ENCODE data around the gene SEC14L2. TPM values are rescaled to one million over a fixed set of nuclear protein-coding genes. Genes with fewer than 3 reads are reported as not detected.
A peak's percentile ranks its signal among the peaks of the same experiment; 100 is the strongest.

SEC14L2 gene
- total and polyA plus RNA-seq, 10 of the 15 experiments (the other 5 are each of a cell fraction or from before 2014, with no cell fraction given) = 0.08 to 4.0 (median 0.48) TPM

DNA sequence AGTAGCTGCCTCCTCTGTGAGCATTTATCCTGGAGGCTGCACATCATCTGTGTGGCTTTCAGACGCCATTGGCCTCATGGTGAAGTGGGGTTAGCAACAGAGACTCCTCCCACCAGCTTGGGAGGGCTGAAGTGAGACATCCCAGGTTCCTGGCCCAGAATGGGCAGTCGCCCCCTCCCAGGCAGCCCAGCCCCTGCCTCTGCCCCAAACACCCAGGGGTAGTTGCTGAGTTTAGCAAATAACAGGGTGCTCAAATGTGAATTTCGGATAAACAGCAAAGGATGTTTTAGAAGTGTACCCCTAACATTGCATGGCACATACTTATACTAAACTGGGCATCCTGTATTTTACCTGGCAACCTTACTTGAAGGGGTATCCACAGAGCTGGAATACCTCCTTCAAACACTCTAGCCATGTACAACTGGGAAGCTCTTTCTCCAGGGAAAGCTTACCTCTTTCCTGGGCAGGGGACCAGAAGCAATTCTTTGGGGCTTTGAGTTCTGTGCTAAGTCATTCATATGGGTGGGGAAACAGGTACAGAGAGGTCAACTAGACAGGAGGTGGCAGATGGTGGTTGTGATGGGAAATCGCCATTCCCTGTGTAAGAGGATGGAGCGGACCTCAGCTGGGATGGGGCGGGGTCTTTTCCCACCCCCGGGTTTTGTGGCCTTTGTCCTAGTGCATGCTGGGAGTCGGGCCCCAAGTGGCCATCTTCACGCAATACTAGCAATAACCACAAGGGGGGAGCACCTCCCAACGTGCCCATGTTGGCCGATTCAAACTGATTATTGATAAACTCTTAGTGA lies 48.0 kb downstream of the SEC14L2 start (continued):
- peak; percentile 72 for TF ChIP-seq ZBED1 (IDR thresholded peaks at IDR 0.05; ENCODE audit: borderline replicate concordance)
- no peak for TF ChIP-seq MXI1 (IDR thresholded peaks at IDR 0.05; ENCODE audit: low read depth, low read length)
- peak; percentile 20; the same call in 1 of the 3 replicates for TF ChIP-seq POU2F2 (IDR thresholded peaks at IDR 0.05; ENCODE audit: borderline replicate concordance, low read depth, low read length)
- TF ChIP-seq, protein P1, sequence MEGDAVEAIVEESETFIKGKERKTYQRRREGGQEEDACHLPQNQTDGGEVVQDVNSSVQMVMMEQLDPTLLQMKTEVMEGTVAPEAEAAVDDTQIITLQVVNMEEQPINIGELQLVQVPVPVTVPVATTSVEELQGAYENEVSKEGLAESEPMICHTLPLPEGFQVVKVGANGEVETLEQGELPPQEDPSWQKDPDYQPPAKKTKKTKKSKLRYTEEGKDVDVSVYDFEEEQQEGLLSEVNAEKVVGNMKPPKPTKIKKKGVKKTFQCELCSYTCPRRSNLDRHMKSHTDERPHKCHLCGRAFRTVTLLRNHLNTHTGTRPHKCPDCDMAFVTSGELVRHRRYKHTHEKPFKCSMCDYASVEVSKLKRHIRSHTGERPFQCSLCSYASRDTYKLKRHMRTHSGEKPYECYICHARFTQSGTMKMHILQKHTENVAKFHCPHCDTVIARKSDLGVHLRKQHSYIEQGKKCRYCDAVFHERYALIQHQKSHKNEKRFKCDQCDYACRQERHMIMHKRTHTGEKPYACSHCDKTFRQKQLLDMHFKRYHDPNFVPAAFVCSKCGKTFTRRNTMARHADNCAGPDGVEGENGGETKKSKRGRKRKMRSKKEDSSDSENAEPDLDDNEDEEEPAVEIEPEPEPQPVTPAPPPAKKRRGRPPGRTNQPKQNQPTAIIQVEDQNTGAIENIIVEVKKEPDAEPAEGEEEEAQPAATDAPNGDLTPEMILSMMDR (IDR thresholded peaks at IDR 0.05 in 2 of 3, conservative IDR thresholded peaks at IDR 0.05 in 1 of 3; ENCODE audit: control insufficient read depth in 2 of 3, extremely low read depth in 1 of 3, insufficient read depth in 1 of 3, low read depth in 3 of 3, low read length in 3 of 3) = peak; percentile 74 to 81 (median 78)
- TF ChIP-seq RAD21 (IDR thresholded peaks at IDR 0.05; ENCODE audit: insufficient read depth, low read depth, low read length) = peak; percentile 80
- TF ChIP-seq PAX5 (IDR thresholded peaks at IDR 0.05; ENCODE audit: borderline replicate concordance, low read depth, low read length) = no peak
- no peak for TF ChIP-seq RBBP5 (conservative IDR thresholded peaks at IDR 0.05)
- TF ChIP-seq, protein P2, sequence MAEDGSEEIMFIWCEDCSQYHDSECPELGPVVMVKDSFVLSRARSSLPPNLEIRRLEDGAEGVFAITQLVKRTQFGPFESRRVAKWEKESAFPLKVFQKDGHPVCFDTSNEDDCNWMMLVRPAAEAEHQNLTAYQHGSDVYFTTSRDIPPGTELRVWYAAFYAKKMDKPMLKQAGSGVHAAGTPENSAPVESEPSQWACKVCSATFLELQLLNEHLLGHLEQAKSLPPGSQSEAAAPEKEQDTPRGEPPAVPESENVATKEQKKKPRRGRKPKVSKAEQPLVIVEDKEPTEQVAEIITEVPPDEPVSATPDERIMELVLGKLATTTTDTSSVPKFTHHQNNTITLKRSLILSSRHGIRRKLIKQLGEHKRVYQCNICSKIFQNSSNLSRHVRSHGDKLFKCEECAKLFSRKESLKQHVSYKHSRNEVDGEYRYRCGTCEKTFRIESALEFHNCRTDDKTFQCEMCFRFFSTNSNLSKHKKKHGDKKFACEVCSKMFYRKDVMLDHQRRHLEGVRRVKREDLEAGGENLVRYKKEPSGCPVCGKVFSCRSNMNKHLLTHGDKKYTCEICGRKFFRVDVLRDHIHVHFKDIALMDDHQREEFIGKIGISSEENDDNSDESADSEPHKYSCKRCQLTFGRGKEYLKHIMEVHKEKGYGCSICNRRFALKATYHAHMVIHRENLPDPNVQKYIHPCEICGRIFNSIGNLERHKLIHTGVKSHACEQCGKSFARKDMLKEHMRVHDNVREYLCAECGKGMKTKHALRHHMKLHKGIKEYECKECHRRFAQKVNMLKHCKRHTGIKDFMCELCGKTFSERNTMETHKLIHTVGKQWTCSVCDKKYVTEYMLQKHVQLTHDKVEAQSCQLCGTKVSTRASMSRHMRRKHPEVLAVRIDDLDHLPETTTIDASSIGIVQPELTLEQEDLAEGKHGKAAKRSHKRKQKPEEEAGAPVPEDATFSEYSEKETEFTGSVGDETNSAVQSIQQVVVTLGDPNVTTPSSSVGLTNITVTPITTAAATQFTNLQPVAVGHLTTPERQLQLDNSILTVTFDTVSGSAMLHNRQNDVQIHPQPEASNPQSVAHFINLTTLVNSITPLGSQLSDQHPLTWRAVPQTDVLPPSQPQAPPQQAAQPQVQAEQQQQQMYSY (CRISPR knock-in tag; IDR thresholded peaks at IDR 0.05) = no peak
- no peak for TF ChIP-seq KDM1A (IDR thresholded peaks at IDR 0.05; ENCODE audit: borderline replicate concordance)
- 0 out of 2 replicates have a peak, but pooled peaks have one; percentile 32 for TF ChIP-seq CBFB (IDR thresholded peaks at IDR 0.05; ENCODE audit: low read depth)
- no peak for TF ChIP-seq ZZZ3 (IDR thresholded peaks at IDR 0.05; ENCODE audit: control insufficient read depth, insufficient read length, low read depth)
- no peak for TF ChIP-seq CBX3 (IDR thresholded peaks at IDR 0.05; ENCODE audit: borderline replicate concordance, low read depth)
- no peak for TF ChIP-seq POLR2AphosphoS2 (IDR thresholded peaks at IDR 0.05; ENCODE audit: low read depth, low read length)
- TF ChIP-seq BACH1 (IDR thresholded peaks at IDR 0.05; ENCODE audit: borderline replicate concordance) = peak; percentile 18; the same call in 1 of the 2 replicates
- TF ChIP-seq GABPA (IDR thresholded peaks at IDR 0.05; ENCODE audit: low read depth) = no peak

Measured in GM12878 (cell line).